Erythroblast (primary cell): ENCODE results near the gene GSTCD.

Experiments used
- GATA1 ChIP-seq: IDR thresholded peaks from 2 replicates; pipeline ENCODE4 v1.6.1; 2011; ENCODE audit warnings: low read depth, mild to moderate bottlenecking, control low read depth, low read length, moderate library complexity
- POLR2A ChIP-seq: IDR thresholded peaks from 2 replicates; pipeline ENCODE4 v1.6.1; 2011; ENCODE audit warnings: mild to moderate bottlenecking, low read length

- TF ChIP-seq POLR2A (no peak), GATA1 (no peak)
Observed at GRCh38 chr4:105712766-105713165, 4.2 kb downstream of the GSTCD start.
